K562 (cell line): ENCODE data around the gene MEA1. TPM values are rescaled to one million over a fixed set of nuclear protein-coding genes. Genes with fewer than 3 reads are reported as not detected.

Experiments
- ARID3A ChIP-seq: IDR thresholded peaks from 2 replicates; pipeline ENCODE4 v1.6.1; 2012; ENCODE audit warnings: low read depth, low read length, improper control_type of control experiment, borderline replicate concordance
- CCAR2 ChIP-seq: fragments of 200-400 bp; formaldehyde crosslinking; IDR thresholded peaks from 2 replicates; pipeline ENCODE4 v1.6.1; 2017; ENCODE audit warnings: mild to moderate bottlenecking, low read depth, low read length
- GATAD2B ChIP-seq: fragments of 450-650 bp; IDR thresholded peaks from 2 replicates; pipeline ENCODE4 v1.6.1; 2017; ENCODE audit warnings: mild to moderate bottlenecking, borderline replicate concordance
- JUN ChIP-seq, 2 experiments: sonication (generic) in 1 of 2; formaldehyde crosslinking in 1 of 2; IDR thresholded peaks; 2 replicates each; pipeline versions ENCODE4 v1.6.1 to v1.8.0; 2012 to 2022; ENCODE audit warnings: borderline replicate concordance in 2 of 2, mild to moderate bottlenecking in 2 of 2, improper control_type of control experiment in 1 of 2, low read depth in 1 of 2, low read length in 1 of 2, missing genetic modification reagents in 1 of 2
- MLX ChIP-seq, 2 experiments: fragments of 450-650 bp in 1 of 2; sonication (generic) in 1 of 2; formaldehyde crosslinking; conservative IDR thresholded peaks; 2 replicates each; pipeline versions ENCODE4 v1.4.0 to v1.8.1; 2020 to 2022; ENCODE audit warnings: mild to moderate bottlenecking in 1 of 2, missing genetic modification reagents in 1 of 2
- NFIC ChIP-seq: fragments of 450-650 bp; IDR thresholded peaks from 2 replicates; pipeline ENCODE4 v1.6.1; 2017; ENCODE audit warnings: mild to moderate bottlenecking, inconsistent platforms
- POLR2B ChIP-seq: fragments of 450-650 bp; IDR thresholded peaks from 2 replicates; pipeline ENCODE4 v1.6.1; 2018; ENCODE audit warnings: low read depth; ENCODE audit not compliant: partially characterized antibody
- RERE ChIP-seq: sonication (generic); formaldehyde crosslinking; IDR thresholded peaks from 2 replicates; pipeline ENCODE4 v1.8.0; 2023; ENCODE audit warnings: missing genetic modification reagents, mild to moderate bottlenecking, borderline replicate concordance
- TARDBP ChIP-seq: fragments of 450-650 bp; IDR thresholded peaks from 2 replicates; pipeline ENCODE4 v1.6.1; 2016
- TCF7 ChIP-seq: sonication (generic); IDR thresholded peaks from 2 replicates; pipeline ENCODE4 v1.6.1; 2016; ENCODE audit warnings: antibody characterized with exemption, borderline replicate concordance
- XRCC3 ChIP-seq: fragments of 450-650 bp; IDR thresholded peaks from 2 replicates; pipeline ENCODE4 v1.6.1; 2017; ENCODE audit warnings: mild to moderate bottlenecking, moderate library complexity
- ZBTB12 ChIP-seq: fragments of 250-450 bp; sonication (Bioruptor Pico); IDR thresholded peaks from 2 replicates; pipeline ENCODE4 v1.4.0; 2020
- ZNF12 ChIP-seq: sonication (generic); formaldehyde crosslinking; IDR thresholded peaks from 2 replicates; pipeline ENCODE4 v1.4.0; 2020; ENCODE audit warnings: mild to moderate bottlenecking, missing genetic modification reagents
- ZNF444 ChIP-seq: fragments of 250-450 bp; sonication (Bioruptor Pico); IDR thresholded peaks from 2 replicates; pipeline ENCODE4 v1.4.0; 2020; ENCODE audit warnings: mild to moderate bottlenecking, moderate library complexity
- polyA plus RNA-seq, 8 experiments: library from polyadenylated mRNA; depleted of rRNA in 4 of 8; stranded (reverse) in 5 of 8; unstranded in 3 of 8; fragments of >200 nt; fragmentation: Nextera tagmentation in 2 of 8; fragmentation: Illumina TruSeq in 1 of 8; extraction: Ambion mirVana in 2 of 8; extraction: Trizol in 1 of 8; gene quantifications; 2 replicates each; pipeline versions ENCODE4 v1.2.1 to v1.2.3, GENCODE V29; 2011 to 2014; ENCODE audit warnings: inconsistent platforms in 1 of 8, missing spikeins in 1 of 8
- total RNA-seq, 7 experiments: library from RNA; depleted of rRNA in 6 of 7; stranded (reverse); fragments of >200 nt in 6 of 7; fragmentation: Illumina TruSeq in 2 of 7; extraction: Trizol in 2 of 7; gene quantifications; 2 replicates each; pipeline versions ENCODE4 v1.2.1 to v1.2.3, GENCODE V29; 2011 to 2021; ENCODE audit warnings: low replicate concordance in 1 of 7

The MEA1 gene
- total and polyA plus RNA-seq, 9 of the 15 experiments (the other 6 are each of a cell fraction or from before 2014, with no cell fraction given), result 86.8 to 210 (median 152) TPM

- TF ChIP-seq RERE (CRISPR knock-in tag) (no peak), TARDBP (peak; percentile 64; the same call in 1 of the 2 replicates), ZBTB12 (peak; percentile 99), XRCC3 (no peak), POLR2B (peak; percentile 94), ARID3A (no peak), CCAR2 (no peak), TCF7 (no peak; the same call in 1 of the 2 replicates), JUN (IDR thresholded peaks at IDR 0.05; ENCODE audit: borderline replicate concordance, low read depth, low read length) (peak; percentile 14; the same call in 1 of the 2 replicates), JUN (CRISPR knock-in tag; IDR thresholded peaks at IDR 0.05; ENCODE audit: borderline replicate concordance) (peak; percentile 32; the same call in 1 of the 2 replicates), GATAD2B (no peak), ZNF444 (CRISPR knock-in tag) (no peak), ZNF12 (CRISPR knock-in tag) (no peak), MLX (CRISPR knock-in tag; conservative IDR thresholded peaks at IDR 0.05) (no peak), NFIC (no peak)
These were observed 45.7 kb upstream of the MEA1 start, which contains the start of the genes KLC4 and MRPL2 (continued) for GRCh38 chr6:43059168-43060033.
